SK-N-MC (cell line): ENCODE data around the gene SP2.
A peak's percentile ranks its signal among the peaks of the same experiment; 100 is the strongest.

Experiments used
- DNase-seq: peaks from one replicate; pipeline ENCODE4 v3.0.0-alpha.2; 2011; ENCODE audit warnings: low read depth, low spot score
- H3K27ac ChIP-seq: fragments of 200-600 bp; sonication (generic); 2 replicates; pipeline ENCODE4 v1.5.1; 2016; ENCODE audit warnings: mixed run types
- H3K36me3 ChIP-seq: fragments of 200-600 bp; sonication (generic); 2 replicates; pipeline ENCODE4 v1.6.1; 2017; ENCODE audit warnings: antibody characterized with exemption, low read length, mixed read lengths; ENCODE audit not compliant: insufficient read depth
- H3K4me3 ChIP-seq: fragments of 200-600 bp; sonication (generic); 2 replicates; pipeline ENCODE4 v1.5.1; 2016
- H3K9ac ChIP-seq: fragments of 200-600 bp; sonication (generic); 2 replicates; pipeline ENCODE4 v1.8.0; 2017; ENCODE audit warnings: mixed run types, mixed read lengths; ENCODE audit not compliant: insufficient read length
- H3K9me3 ChIP-seq: fragments of 200-600 bp; sonication (generic); 2 replicates; pipeline ENCODE4 v1.6.1; 2017; ENCODE audit warnings: low read depth, mild to moderate bottlenecking, antibody characterized with exemption, low read length, moderate library complexity, mixed read lengths
- EZH2 ChIP-seq: fragments of 200-600 bp; sonication (generic); IDR thresholded peaks from one replicate; pipeline ENCODE4 v1.6.1; 2017; ENCODE audit warnings: antibody characterized with exemption
- FOXP2 ChIP-seq: optimal IDR thresholded peaks from 2 replicates; pipeline ENCODE3; 2011; ENCODE audit warnings: mild to moderate bottlenecking, moderate library complexity; ENCODE audit not compliant: insufficient read depth; ENCODE audit errors: extremely low read length, control extremely low read depth
- POLR2AphosphoS5 ChIP-seq: IDR thresholded peaks from 2 replicates; pipeline ENCODE4 v1.6.1; 2012; ENCODE audit warnings: mild to moderate bottlenecking, low read depth, low read length, borderline replicate concordance

Gene SP2

DNA sequence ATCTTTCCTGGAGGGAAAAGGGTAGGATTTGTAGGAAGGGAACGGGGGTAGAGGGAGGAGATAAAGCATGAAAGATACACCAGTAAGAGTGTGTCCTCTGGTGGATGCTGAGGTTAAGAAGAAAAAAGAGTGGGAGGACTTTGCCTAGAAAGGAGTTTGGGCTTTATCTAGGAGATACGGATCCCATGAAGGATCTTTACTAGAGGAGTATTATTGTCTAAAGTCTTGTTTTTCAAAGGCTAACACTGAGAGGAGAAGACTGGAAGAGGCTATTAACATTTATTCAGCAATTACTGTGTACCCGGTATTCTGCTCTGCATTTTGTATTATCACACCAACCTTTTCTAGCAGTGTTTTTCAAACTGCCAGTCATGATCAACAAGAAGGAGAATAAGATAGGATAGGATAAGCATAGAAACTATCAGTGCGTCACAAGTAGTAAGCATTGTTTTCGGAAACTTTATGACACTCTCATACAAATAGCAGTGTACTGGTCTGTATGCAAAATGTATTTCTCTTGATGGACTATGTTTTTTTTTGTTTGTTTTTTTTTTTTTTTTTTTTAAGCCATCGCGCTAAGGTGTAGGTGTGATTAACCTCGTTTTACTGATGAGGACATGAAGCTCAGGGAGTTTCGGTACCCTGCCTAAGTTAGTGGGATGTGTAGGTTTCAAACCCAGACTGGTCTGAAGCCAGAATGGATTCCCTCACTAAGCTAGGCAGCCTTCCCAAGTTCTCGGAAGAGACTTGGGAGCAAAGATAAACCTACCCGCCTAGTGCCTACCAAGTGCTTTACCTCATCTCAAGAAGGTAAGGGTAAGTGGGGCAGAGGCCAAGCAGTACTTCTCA lies 1.3 kb upstream of the SP2 start:
- peak overlapping the region; percentile 90 for H3K9ac ChIP-seq
- no peaks in the 10 kb centered on the region; the same call in 1 of the 2 replicates for H3K36me3 ChIP-seq
- no peak for DNase-seq
- TF ChIP-seq POLR2AphosphoS5 (no peak), FOXP2 (no peak), EZH2 (no peak)
- no peaks in the 10 kb centered on the region for H3K9me3 ChIP-seq
- no peak overlapping the region for H3K27ac ChIP-seq
- peak overlapping the region; percentile 100 for H3K4me3 ChIP-seq

DNA sequence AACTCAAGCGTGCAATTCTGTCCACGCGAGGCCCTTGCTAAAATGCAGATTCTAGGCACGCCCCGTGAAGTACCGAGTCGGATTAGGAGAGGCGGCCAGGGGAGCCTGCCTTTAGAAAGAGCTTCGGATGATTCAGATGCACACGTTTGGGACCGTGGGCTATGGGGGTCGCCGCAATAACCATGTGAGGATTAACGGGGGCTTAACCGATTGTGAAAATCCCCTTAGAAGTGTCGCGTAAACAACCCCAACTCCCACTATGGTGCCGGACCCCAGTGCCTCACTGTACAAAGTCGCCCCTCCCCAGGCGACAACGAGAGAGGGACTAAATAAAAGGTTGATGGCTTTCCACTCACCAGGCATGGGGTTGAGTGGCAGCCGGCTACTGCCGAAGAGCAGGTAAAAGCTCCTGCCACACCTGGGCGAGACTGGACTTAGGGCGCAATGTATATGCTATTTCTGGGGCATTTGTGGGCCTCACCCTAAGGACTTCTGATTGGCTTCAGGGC lies 635 bp upstream of the SP2 start:
- H3K4me3 ChIP-seq = peak overlapping the region; percentile 100
- TF ChIP-seq FOXP2 = no peak
- peak; percentile 83 for TF ChIP-seq POLR2AphosphoS5
- no peak for DNase-seq
- H3K27ac ChIP-seq = no peak overlapping the region
- H3K9me3 ChIP-seq = no peaks in the 10 kb centered on the region
- peak overlapping the region; percentile 90 for H3K9ac ChIP-seq
- H3K36me3 ChIP-seq = no peaks in the 10 kb centered on the region; the same call in 1 of the 2 replicates

DNA sequence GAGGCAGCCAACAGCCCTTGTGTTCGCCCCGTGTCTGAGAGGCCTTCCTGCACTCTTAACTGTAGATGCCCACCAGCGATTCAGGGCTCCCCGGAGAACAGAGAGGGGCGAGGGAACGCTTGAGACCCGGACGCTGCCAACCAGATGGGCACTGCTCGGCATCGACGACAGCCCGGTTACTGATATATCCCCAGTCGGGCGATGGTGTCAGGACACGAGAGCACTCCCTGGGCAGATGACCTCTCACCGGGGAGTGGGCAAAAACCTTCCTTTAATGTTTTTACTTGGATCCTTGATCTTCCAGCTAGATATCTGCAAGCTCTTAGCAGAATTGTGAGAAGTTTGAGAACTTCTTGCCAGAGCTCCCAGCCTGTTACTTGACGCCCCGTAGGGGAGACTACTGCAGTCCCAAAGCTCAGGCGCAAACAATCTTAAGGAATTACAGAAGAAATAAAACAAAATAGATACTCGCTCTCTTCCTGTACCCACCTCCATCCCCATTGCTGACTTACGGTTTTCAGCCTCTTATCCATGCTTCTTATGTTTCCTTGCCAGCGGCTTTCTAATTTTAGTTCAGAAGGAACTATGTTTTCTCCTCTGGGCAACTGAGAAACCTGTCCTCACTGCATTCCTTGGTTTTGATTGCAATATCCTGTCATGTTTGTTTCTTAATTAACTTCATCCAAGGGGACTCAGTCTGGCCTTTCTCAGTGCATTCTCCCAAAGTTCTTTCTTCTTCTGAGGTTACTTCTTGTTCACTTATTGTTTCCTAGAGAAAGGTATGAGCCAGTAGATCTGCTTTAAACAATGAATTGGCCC lies 845 bp downstream of the SP2 start:
- Histone ChIP-seq H3K4me3 (peak overlapping the region; percentile 99), H3K36me3 (no peaks in the 10 kb centered on the region; the same call in 1 of the 2 replicates), H3K27ac (0 out of 2 replicates have a peak overlapping the region, but pooled peaks have one; percentile 44), H3K9me3 (no peaks in the 10 kb centered on the region), H3K9ac (peak overlapping the region; percentile 98)
- no peak for DNase-seq
- TF ChIP-seq POLR2AphosphoS5 (no peak), EZH2 (no peak), FOXP2 (no peak)

DNA sequence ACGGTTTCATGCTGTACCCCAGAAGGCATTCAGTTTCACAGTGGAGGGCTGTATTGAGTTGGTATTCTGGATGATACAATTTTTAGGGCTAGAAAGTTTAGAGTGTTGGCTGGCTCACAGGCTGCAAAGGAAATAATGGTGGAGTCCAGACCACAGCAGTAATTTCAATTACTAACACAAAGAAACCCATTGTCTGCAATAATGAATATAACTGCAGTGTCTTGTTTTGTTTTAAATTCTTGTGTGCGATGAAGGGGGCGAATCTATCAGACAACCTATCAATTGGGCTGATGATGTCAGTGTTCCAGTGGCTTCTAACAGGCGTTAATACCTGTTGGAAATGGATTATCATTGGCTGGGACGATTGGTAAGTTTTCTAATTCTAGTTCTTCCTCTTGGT lies 1.5 kb downstream of the SP2 start:
- no peak for TF ChIP-seq FOXP2
- no peak for TF ChIP-seq EZH2
- TF ChIP-seq POLR2AphosphoS5 = no peak
- peak overlapping the region; percentile 99 for H3K4me3 ChIP-seq
- DNase-seq = no peak
- no peaks in the 10 kb centered on the region for H3K9me3 ChIP-seq
- peak overlapping the region; percentile 98 for H3K9ac ChIP-seq
- no peak overlapping the region for H3K27ac ChIP-seq
- no peaks in the 10 kb centered on the region; the same call in 1 of the 2 replicates for H3K36me3 ChIP-seq

DNA sequence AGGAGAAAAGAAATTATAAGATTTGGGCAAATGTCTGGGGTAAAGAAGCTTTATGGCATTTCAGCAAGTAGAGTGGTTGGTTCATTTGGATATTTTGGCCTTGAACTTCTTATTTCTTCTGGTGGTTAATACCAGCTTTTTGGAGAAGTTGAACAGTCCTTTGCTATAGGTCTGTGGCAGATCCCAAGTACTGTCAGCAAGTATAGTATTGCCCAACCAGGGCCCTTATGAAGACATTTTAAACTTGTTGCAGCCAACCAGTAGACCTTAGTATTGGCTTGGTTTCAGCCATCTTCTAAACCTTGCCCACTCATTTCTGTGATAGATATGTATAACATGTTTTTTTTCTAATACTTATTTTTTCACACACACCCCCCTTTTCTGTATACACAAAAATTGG lies 2.2 kb downstream of the SP2 start:
- Histone ChIP-seq H3K9ac (no peak overlapping the region), H3K4me3 (no peak overlapping the region), H3K36me3 (no peaks in the 10 kb centered on the region; the same call in 1 of the 2 replicates), H3K9me3 (no peaks in the 10 kb centered on the region), H3K27ac (no peak overlapping the region)
- no peak for TF ChIP-seq EZH2
- no peak for TF ChIP-seq POLR2AphosphoS5
- TF ChIP-seq FOXP2 = no peak
- DNase-seq = no peak

DNA sequence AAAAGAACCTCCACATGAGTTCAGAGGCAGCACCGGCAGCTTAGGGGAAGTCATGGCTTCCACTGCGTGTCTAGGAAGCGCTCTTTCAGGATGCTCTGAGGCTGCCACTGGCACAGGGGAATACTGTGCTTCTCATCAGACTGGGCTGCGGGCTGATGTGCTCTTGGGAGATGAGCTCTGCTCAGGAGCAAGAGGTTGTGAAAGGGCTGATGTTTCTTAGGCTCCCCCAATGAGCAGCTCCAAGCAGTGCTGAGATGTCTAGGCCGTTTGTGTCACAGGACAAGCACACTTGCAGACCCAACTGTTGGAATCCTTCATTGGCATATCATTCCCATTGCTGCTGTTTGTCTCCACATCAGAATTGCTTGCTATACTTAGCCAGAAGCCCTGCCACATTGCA lies 3.6 kb downstream of the SP2 start:
- H3K9ac ChIP-seq = no peak overlapping the region
- no peaks in the 10 kb centered on the region; the same call in 1 of the 2 replicates for H3K36me3 ChIP-seq
- no peak for DNase-seq
- no peak overlapping the region for H3K4me3 ChIP-seq
- no peak for TF ChIP-seq FOXP2
- H3K9me3 ChIP-seq = no peaks in the 10 kb centered on the region
- H3K27ac ChIP-seq = no peak overlapping the region

DNA sequence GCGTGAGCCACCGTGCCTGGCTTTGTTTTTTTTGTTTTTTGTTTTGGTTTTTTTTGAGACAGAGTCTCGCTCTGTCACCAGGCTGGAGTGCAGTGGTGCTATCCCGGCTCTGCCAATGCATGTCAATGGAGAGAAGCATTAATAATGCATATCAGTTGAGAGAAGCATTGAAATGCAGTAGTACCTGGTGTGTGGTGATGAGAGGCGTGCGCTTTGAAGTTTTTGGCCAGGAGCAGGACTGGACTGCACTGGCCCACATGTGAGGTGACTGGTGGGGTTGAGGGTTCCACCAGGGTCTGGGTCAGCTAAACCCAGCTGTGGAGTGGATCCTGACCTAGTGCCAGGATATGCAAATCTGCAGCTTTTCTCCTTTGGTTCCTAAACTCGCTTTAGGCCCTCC lies 5.4 kb downstream of the SP2 start:
- H3K27ac ChIP-seq = no peak overlapping the region
- no peak overlapping the region for H3K4me3 ChIP-seq
- H3K36me3 ChIP-seq = no peaks in the 10 kb centered on the region; the same call in 1 of the 2 replicates
- no peak for DNase-seq
- no peak overlapping the region for H3K9ac ChIP-seq
- no peak for TF ChIP-seq POLR2AphosphoS5
- no peak for TF ChIP-seq FOXP2
- TF ChIP-seq EZH2 = no peak
- H3K9me3 ChIP-seq = no peaks in the 10 kb centered on the region
